GM12874 (cell line): ENCODE measurements around the gene GCH1.

Source experiments
- TF ChIP-seq, protein P1 (sequence below): IDR thresholded peaks from 2 replicates; pipeline ENCODE4 v1.5.1; 2011; ENCODE audit warnings: low read depth, mild to moderate bottlenecking, control low read depth, low read length, moderate library complexity; ENCODE audit not compliant: insufficient read depth

GCH1 gene

DNA sequence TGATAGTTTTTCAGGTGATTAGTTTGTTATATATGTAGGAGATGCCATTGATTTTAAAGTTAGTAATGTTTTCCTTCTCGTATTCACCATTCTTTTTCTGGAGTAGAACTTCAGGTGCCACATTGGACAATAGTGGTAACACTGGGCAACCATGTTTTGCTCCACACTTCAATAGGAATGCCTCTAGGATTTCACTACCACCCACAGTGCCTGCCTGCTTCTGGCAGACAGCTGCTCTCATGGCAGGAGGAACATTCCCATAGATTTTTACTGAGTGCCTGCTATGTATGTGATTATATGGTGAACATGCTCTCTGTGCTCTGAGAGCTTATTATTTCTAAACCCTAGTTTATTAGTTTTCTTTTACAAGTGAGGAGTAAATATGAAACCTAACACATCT, 53.7 kb downstream of the GCH1 start:
- TF ChIP-seq, protein P1, sequence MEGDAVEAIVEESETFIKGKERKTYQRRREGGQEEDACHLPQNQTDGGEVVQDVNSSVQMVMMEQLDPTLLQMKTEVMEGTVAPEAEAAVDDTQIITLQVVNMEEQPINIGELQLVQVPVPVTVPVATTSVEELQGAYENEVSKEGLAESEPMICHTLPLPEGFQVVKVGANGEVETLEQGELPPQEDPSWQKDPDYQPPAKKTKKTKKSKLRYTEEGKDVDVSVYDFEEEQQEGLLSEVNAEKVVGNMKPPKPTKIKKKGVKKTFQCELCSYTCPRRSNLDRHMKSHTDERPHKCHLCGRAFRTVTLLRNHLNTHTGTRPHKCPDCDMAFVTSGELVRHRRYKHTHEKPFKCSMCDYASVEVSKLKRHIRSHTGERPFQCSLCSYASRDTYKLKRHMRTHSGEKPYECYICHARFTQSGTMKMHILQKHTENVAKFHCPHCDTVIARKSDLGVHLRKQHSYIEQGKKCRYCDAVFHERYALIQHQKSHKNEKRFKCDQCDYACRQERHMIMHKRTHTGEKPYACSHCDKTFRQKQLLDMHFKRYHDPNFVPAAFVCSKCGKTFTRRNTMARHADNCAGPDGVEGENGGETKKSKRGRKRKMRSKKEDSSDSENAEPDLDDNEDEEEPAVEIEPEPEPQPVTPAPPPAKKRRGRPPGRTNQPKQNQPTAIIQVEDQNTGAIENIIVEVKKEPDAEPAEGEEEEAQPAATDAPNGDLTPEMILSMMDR, result no peak

DNA sequence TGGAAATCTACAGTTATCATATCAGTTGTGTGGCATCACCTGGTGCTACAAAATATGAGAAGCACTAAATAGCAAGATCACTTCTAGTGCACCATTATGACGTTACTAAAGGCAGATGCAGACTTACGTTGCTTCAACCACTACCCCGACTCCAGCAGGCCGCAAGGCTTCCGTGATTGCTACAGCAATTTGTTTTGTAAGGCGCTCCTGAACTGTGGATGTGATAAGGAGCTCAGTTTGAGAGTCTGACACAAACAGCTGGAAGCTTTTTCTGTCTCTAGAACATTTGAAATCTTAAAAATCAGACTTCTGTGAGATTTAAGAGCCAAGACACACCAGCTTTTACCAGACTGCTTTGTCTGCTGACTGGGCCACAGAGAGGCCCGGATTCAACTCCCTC, 57.0 kb downstream of the GCH1 start:
- TF ChIP-seq, protein P1, result no peak

DNA sequence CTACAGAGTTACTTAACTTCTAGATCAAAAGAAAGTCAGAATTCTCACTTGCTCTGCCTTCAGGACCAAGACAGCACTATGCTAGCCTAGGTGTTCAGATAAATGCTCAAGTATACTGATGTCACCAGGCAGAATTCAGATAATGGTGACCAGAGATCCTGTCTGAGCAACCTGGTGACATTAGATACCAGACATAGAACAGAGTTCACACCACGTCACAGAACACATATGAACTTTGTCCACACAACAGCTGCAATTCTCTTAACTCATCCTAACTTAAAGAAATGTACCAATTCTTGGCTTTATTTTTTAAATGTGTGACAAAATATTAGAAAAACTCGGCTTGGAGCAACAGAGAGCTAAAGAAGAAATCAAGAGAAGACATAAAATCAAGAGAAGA, 58.1 kb downstream of the GCH1 start:
- TF ChIP-seq, protein P1, result no peak

DNA sequence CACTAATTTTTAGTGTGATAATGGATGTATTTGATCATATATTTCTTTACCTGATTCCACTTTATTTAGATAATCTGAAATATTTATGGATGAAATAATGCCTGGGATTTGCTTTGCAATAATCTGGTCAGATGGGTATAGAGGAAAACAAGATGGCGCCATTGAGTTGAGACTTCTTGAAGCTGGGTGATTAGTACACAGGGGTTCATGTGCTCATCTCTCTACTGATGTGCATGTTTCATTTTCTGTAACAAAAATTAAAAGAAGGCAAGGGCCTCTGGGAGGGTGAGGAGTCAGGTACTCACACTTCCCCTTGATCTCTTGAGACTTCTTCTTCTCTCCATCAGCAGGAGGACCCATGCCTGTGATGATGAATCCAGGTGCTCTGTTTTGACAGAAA, 61.8 kb downstream of the GCH1 start:
- TF ChIP-seq, protein P1, result no peak

DNA sequence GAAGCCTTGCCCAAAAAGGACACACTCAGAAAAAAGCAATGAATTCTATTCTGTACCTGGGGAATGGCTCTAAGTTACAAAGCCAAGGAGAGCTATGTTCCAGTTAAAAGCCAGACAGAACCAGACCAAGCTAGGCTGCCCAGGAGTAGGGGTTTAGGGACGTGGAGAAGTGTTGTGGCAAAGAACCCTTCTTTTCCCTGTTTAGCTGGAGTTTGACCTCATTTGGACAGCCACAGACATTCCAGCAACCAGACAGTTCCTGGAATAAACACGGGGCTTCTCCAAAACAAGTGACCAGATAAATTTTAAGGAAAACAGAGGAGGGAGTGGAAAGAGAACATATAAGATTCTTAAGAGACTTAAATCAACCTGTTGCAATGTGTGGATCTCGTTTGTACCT, 62.3 kb downstream of the GCH1 start:
- TF ChIP-seq, protein P1, result no peak

DNA sequence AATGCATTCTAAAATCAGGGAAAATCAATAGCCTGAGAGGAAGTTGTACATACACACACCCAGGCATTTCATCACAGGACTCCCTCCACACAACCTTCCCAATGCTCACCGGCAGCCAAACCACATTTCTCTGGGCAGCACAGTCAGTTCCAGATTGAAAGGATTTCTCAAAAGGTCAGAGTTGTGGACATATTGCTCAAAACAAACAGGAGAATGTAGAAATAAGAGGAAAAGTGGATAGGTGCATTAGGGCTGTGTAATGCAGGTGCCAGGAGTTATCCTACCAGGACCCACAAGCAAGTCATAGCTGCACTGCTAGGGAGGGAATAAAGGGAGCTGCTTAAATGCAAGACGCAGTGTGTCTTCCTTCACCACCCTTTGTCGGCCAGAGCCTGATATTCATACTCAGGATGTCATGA, 62.9 kb downstream of the GCH1 start:
- TF ChIP-seq, protein P1, result no peak

DNA sequence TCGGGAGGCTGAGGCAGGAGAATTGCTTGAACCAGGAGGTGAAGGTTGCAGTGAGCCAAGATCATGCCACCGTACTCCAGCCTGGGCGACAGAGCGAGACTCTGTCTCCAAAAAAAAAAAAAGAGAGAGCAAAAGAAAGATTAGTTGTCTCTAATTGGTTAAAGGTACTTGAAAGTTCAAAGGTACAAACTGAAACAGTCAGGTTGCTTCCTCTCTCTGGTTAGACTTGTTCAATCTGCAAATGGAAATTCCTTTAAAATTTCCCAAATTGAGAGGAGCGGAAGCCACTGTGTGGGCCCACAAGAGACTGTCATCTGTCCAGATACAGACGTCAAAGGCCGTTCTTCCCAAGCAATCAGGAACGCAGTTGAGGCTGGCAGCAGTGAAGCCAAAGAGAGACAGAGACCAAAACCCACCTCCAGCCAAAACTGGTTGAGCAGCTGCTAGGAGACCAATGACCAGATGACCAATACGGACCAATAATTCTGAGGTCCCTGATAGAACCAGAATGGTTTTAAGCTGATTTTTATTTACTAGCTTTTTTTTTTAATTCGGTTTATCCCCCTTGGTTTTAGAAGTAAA, 63.6 kb downstream of the GCH1 start:
- TF ChIP-seq, protein P1, result no peak
